ENCODE results near the gene IRF8.
"Not testable (repeated sequence)": the region's sequence is repeated elsewhere in the genome, so short reads cannot be mapped to it uniquely, and the experiment has no call there.

The IRF8 gene

GRCh38 chr16:85901773-85902365 lies 2.9 kb downstream of the IRF8 start:
- Histone ChIP-seq H3K4me1 (ENCODE audit: control insufficient read depth, insufficient read depth, low read length) (peaks cover 35% of the 10 kb centered on the region), H3K27me3 (ENCODE audit: control insufficient read depth, insufficient read depth, low read length) (peaks cover 26% of the 10 kb centered on the region), H3K4me3 (ENCODE audit: low read length) (no peak overlapping the region), H3K9ac (ENCODE audit: low read length) (no peak overlapping the region), H3K9me3 (ENCODE audit: control insufficient read depth, low read length) (no peaks in the 10 kb centered on the region), H3K36me3 (ENCODE audit: control insufficient read depth, insufficient read depth, low read length) (peaks cover 6% of the 10 kb centered on the region)

- H3K4me3 ChIP-seq (ENCODE audit: low read length) = no peak overlapping the region
- H3K36me3 ChIP-seq (ENCODE audit: control insufficient read depth, insufficient read depth, low read length) = peaks cover 6% of the 10 kb centered on the region
- no peak overlapping the region for H3K9ac ChIP-seq (ENCODE audit: low read length)
- peaks cover 26% of the 10 kb centered on the region for H3K27me3 ChIP-seq (ENCODE audit: control insufficient read depth, insufficient read depth, low read length)
- H3K9me3 ChIP-seq (ENCODE audit: control insufficient read depth, low read length) = no peaks in the 10 kb centered on the region
- peaks cover 35% of the 10 kb centered on the region for H3K4me1 ChIP-seq (ENCODE audit: control insufficient read depth, insufficient read depth, low read length)
Observed at GRCh38 chr16:85902366-85903155, 3.6 kb downstream of the IRF8 start.

GRCh38 chr16:85903559-85903958 lies 4.6 kb downstream of the IRF8 start:
- Histone ChIP-seq H3K9ac (ENCODE audit: low read length) (no peak overlapping the region), H3K9me3 (ENCODE audit: control insufficient read depth, low read length) (no peaks in the 10 kb centered on the region), H3K27me3 (ENCODE audit: control insufficient read depth, insufficient read depth, low read length) (peaks cover 20% of the 10 kb centered on the region), H3K36me3 (ENCODE audit: control insufficient read depth, insufficient read depth, low read length) (peaks cover 6% of the 10 kb centered on the region), H3K4me3 (ENCODE audit: low read length) (no peak overlapping the region), H3K4me1 (ENCODE audit: control insufficient read depth, insufficient read depth, low read length) (peaks cover 31% of the 10 kb centered on the region)

- peaks cover 25% of the 10 kb centered on the region for H3K4me1 ChIP-seq (ENCODE audit: control insufficient read depth, insufficient read depth, low read length)
- peaks cover 16% of the 10 kb centered on the region for H3K27me3 ChIP-seq (ENCODE audit: control insufficient read depth, insufficient read depth, low read length)
- H3K4me3 ChIP-seq (ENCODE audit: low read length) = no peak overlapping the region
- no peak overlapping the region for H3K9ac ChIP-seq (ENCODE audit: low read length)
- H3K36me3 ChIP-seq (ENCODE audit: control insufficient read depth, insufficient read depth, low read length) = peaks cover 6% of the 10 kb centered on the region
- H3K9me3 ChIP-seq (ENCODE audit: control insufficient read depth, low read length) = no peaks in the 10 kb centered on the region
Observed at GRCh38 chr16:85905110-85906095, 6.4 kb downstream of the IRF8 start.

- Histone ChIP-seq H3K4me1 (ENCODE audit: control insufficient read depth, insufficient read depth, low read length) (peaks cover 15% of the 10 kb centered on the region), H3K27me3 (ENCODE audit: control insufficient read depth, insufficient read depth, low read length) (peaks cover 14% of the 10 kb centered on the region), H3K4me3 (ENCODE audit: low read length) (no peak overlapping the region), H3K9ac (ENCODE audit: low read length) (no peak overlapping the region), H3K9me3 (ENCODE audit: control insufficient read depth, low read length) (no peaks in the 10 kb centered on the region), H3K36me3 (ENCODE audit: control insufficient read depth, insufficient read depth, low read length) (peaks cover 6% of the 10 kb centered on the region)
Observed at GRCh38 chr16:85906349-85906748, 7.4 kb downstream of the IRF8 start.

GRCh38 chr16:85907231-85907630 lies 8.3 kb downstream of the IRF8 start:
- H3K9me3 ChIP-seq (ENCODE audit: control insufficient read depth, low read length); H3K36me3 ChIP-seq (ENCODE audit: control insufficient read depth, insufficient read depth, low read length); H3K9ac ChIP-seq (ENCODE audit: low read length); H3K4me1 ChIP-seq (ENCODE audit: control insufficient read depth, insufficient read depth, low read length); H3K27me3 ChIP-seq (ENCODE audit: control insufficient read depth, insufficient read depth, low read length); H3K4me3 ChIP-seq (ENCODE audit: low read length): not testable (repeated sequence)

GRCh38 chr16:85908444-85908843 lies 9.5 kb downstream of the IRF8 start:
- Histone ChIP-seq H3K27me3 (ENCODE audit: control insufficient read depth, insufficient read depth, low read length) (no peaks in the 10 kb centered on the region), H3K36me3 (ENCODE audit: control insufficient read depth, insufficient read depth, low read length) (peaks cover 6% of the 10 kb centered on the region), H3K4me3 (ENCODE audit: low read length) (no peak overlapping the region), H3K9me3 (ENCODE audit: control insufficient read depth, low read length) (no peaks in the 10 kb centered on the region), H3K9ac (ENCODE audit: low read length) (no peak overlapping the region), H3K4me1 (ENCODE audit: control insufficient read depth, insufficient read depth, low read length) (peaks cover 7% of the 10 kb centered on the region)

- no peak overlapping the region for H3K4me3 ChIP-seq (ENCODE audit: low read length)
- H3K9ac ChIP-seq (ENCODE audit: low read length) = no peak overlapping the region
- H3K36me3 ChIP-seq (ENCODE audit: control insufficient read depth, insufficient read depth, low read length) = peaks cover 5% of the 10 kb centered on the region
- H3K4me1 ChIP-seq (ENCODE audit: control insufficient read depth, insufficient read depth, low read length) = peaks cover 7% of the 10 kb centered on the region
- H3K9me3 ChIP-seq (ENCODE audit: control insufficient read depth, low read length) = no peaks in the 10 kb centered on the region
- no peaks in the 10 kb centered on the region for H3K27me3 ChIP-seq (ENCODE audit: control insufficient read depth, insufficient read depth, low read length)
Observed at GRCh38 chr16:85908889-85909589, 10.1 kb downstream of the IRF8 start.

GRCh38 chr16:85909932-85910853 lies 11.2 kb downstream of the IRF8 start:
- Histone ChIP-seq H3K9me3 (ENCODE audit: control insufficient read depth, low read length) (no peaks in the 10 kb centered on the region), H3K9ac (ENCODE audit: low read length) (no peak overlapping the region), H3K27me3 (ENCODE audit: control insufficient read depth, insufficient read depth, low read length) (no peaks in the 10 kb centered on the region), H3K4me1 (ENCODE audit: control insufficient read depth, insufficient read depth, low read length) (peaks cover 9% of the 10 kb centered on the region), H3K4me3 (ENCODE audit: low read length) (no peak overlapping the region), H3K36me3 (ENCODE audit: control insufficient read depth, insufficient read depth, low read length) (no peaks in the 10 kb centered on the region)

GRCh38 chr16:85910854-85911247 lies 11.9 kb downstream of the IRF8 start:
- no peaks in the 10 kb centered on the region for H3K36me3 ChIP-seq (ENCODE audit: control insufficient read depth, insufficient read depth, low read length)
- H3K4me1 ChIP-seq (ENCODE audit: control insufficient read depth, insufficient read depth, low read length) = peaks cover 15% of the 10 kb centered on the region

More at GRCh38 chr16:85910854-85911247, 11.9 kb downstream of the IRF8 start:
- H3K9me3 ChIP-seq (ENCODE audit: control insufficient read depth, low read length) = no peaks in the 10 kb centered on the region
- no peaks in the 10 kb centered on the region for H3K27me3 ChIP-seq (ENCODE audit: control insufficient read depth, insufficient read depth, low read length)
- H3K4me3 ChIP-seq (ENCODE audit: low read length) = no peak overlapping the region
- no peak overlapping the region for H3K9ac ChIP-seq (ENCODE audit: low read length)
